GM12878 (cell line): ENCODE results near the gene STXBP5. TPM values are rescaled to one million over a fixed set of nuclear protein-coding genes. Genes with fewer than 3 reads are reported as not detected.

Experiments used
- ATAC-seq: fragments of 200-7000 bp; cut with Tn5 transposase; 3 replicates; pipeline ENCODE4 v1.9.1; 2020; ENCODE audit warnings: mild to moderate bottlenecking, moderate library complexity
- BruUV-seq: library from RNA; stranded (reverse); fragments of 400-500 nt; replicated peaks from 2 replicates; lab custom pipeline; 2021; lab: Mats Ljungman, UMichigan
- CTCF ChIA-PET: fragments of 300-600 bp; sonication (Branson Sonifier 250); formaldehyde crosslinking; extraction: SDS; loops from one replicate; lab custom pipeline; 2021; ENCODE audit warnings: inconsistent platforms; lab: Yijun Ruan, JAX
- POLR2A ChIA-PET: fragments of 350-600 bp; formaldehyde crosslinking; extraction: SDS; loops from one replicate; lab custom pipeline; 2021; ENCODE audit warnings: inconsistent platforms; lab: Charles Lee
- RAD21 ChIA-PET: fragments of 300-600 bp; sonication (Branson Sonifier 250); formaldehyde crosslinking; loops from one replicate; lab custom pipeline; 2023; ENCODE audit warnings: antibody characterized with exemption; ENCODE audit not compliant: unreplicated experiment; lab: Charles Lee
- SMC1A ChIA-PET: fragments of 300-600 bp; sonication (Branson Sonifier 250); formaldehyde crosslinking; loops from one replicate; lab custom pipeline; 2023; ENCODE audit not compliant: unreplicated experiment, uncharacterized antibody; lab: Charles Lee
- DNase-seq: peaks from one replicate; pipeline ENCODE4 v3.0.0-alpha.2; 2011; ENCODE audit warnings: low read depth, low spot score
- FAIRE-seq: peaks from 3 replicates; lab custom pipeline; 2011; peaks lifted over from hg19 to GRCh38; lab: Jason Lieb, UNC
- H2AFZ ChIP-seq: 2 replicates; pipeline ENCODE4 v1.6.0; 2011; ENCODE audit warnings: low read depth, low read length, control low read depth; ENCODE audit not compliant: control insufficient read depth
- H3K27ac ChIP-seq: 2 replicates; pipeline ENCODE4 v1.5.1; 2011; ENCODE audit warnings: control low read depth; ENCODE audit not compliant: control insufficient read depth, insufficient read depth
- H3K27me3 ChIP-seq, 2 experiments: replicated peaks in 1 of 2; 2 replicates each; pipeline versions ENCODE4 v1.6.0 to v1.6.1; 2011; ENCODE audit warnings: low read length in 1 of 2; ENCODE audit not compliant: control insufficient read depth in 2 of 2, insufficient read depth in 2 of 2
- H3K36me3 ChIP-seq, 2 experiments: 2 replicates each; pipeline ENCODE4 v1.5.1; 2011; ENCODE audit warnings: low read length in 1 of 2; ENCODE audit not compliant: control insufficient read depth in 2 of 2, insufficient read depth in 2 of 2
- H3K4me1 ChIP-seq: 2 replicates; pipeline ENCODE4 v1.6.1; 2011; ENCODE audit warnings: mild to moderate bottlenecking, low read length, moderate library complexity, mixed read lengths; ENCODE audit not compliant: control insufficient read depth, insufficient read depth
- H3K4me2 ChIP-seq: 2 replicates; pipeline ENCODE4 v1.6.0; 2011; ENCODE audit warnings: control low read depth; ENCODE audit not compliant: control insufficient read depth, insufficient read depth
- H3K4me3 ChIP-seq: fragments of 200-600 bp; sonication (generic); 2 replicates; pipeline ENCODE4 v1.5.1; 2016
- H3K79me2 ChIP-seq: 2 replicates; pipeline ENCODE4 v1.6.0; 2011; ENCODE audit warnings: low read length; ENCODE audit not compliant: control insufficient read depth, insufficient read depth
- H3K9ac ChIP-seq: 2 replicates; pipeline ENCODE4 v1.8.0; 2011; ENCODE audit warnings: low read length, control low read depth, mixed read lengths; ENCODE audit not compliant: control insufficient read depth, insufficient read depth
- H3K9me3 ChIP-seq: replicated peaks from 3 replicates; pipeline ENCODE4 v1.5.1; 2011; ENCODE audit warnings: mild to moderate bottlenecking, low read length; ENCODE audit not compliant: control insufficient read depth, insufficient read depth
- H4K20me1 ChIP-seq: 2 replicates; pipeline ENCODE4 v1.6.0; 2011; ENCODE audit not compliant: control insufficient read depth, insufficient read depth
- CREM ChIP-seq: IDR thresholded peaks from 2 replicates; pipeline ENCODE4 v1.6.1; 2014; ENCODE audit warnings: antibody characterized with exemption, low read depth
- LARP7 ChIP-seq: fragments of 450-650 bp; IDR thresholded peaks from 2 replicates; pipeline ENCODE4 v1.6.1; 2017; ENCODE audit warnings: mild to moderate bottlenecking
- NKRF ChIP-seq: fragments of 450-650 bp; conservative IDR thresholded peaks from 2 replicates; pipeline ENCODE4 v1.6.1; 2017; ENCODE audit warnings: mild to moderate bottlenecking, moderate library complexity
- PAX5 ChIP-seq: IDR thresholded peaks from 2 replicates; pipeline ENCODE4 v1.6.1; 2011; ENCODE audit warnings: low read depth, low read length, borderline replicate concordance
- PKNOX1 ChIP-seq: fragments of 450-650 bp; IDR thresholded peaks from 2 replicates; pipeline ENCODE4 v1.6.1; 2016; ENCODE audit warnings: mild to moderate bottlenecking
- WGBS: methylation state at CpG from one replicate; pipeline ENCODE4 v1.1.6; 2016; ENCODE audit warnings: low lambda C conversion rate; ENCODE audit not compliant: insufficient replicate concordance, insufficient coverage; ENCODE audit errors: missing lambda C conversion rate; 5-methylcytosine and 5-hydroxymethylcytosine counted together
- in situ Hi-C: fragments of 300-500 bp; cut with MboI; formaldehyde crosslinking; loops from 9 replicates; pipeline ENCODE4 v1.14.3; 2018; ENCODE audit warnings: mixed read lengths
- intact Hi-C: fragments of 100-400 bp; cut with micrococcal nuclease; formaldehyde crosslinking; loops from one replicate; pipeline ENCODE4 v1.14.2; 2022; ENCODE audit not compliant: unreplicated experiment
- polyA plus RNA-seq, 11 experiments: library from polyadenylated mRNA; depleted of rRNA in 4 of 11; unstranded in 6 of 11; stranded (reverse) in 5 of 11; fragments of >200 nt; fragmentation: Nextera tagmentation in 4 of 11; fragmentation: Illumina TruSeq in 1 of 11; extraction: Ambion mirVana in 4 of 11; extraction: Trizol in 1 of 11; gene quantifications; 1 replicate in 1 of 11; 2 replicates in 10 of 11; pipeline versions ENCODE4 v1.2.1 to v1.2.3, GENCODE V29; 2011 to 2016; ENCODE audit warnings: inconsistent platforms in 2 of 11, missing spikeins in 2 of 11, low read depth in 1 of 11
- total RNA-seq, 4 experiments: library from RNA; depleted of rRNA in 3 of 4; stranded (reverse); fragments of >200 nt in 3 of 4; fragmentation: Illumina TruSeq in 1 of 4; extraction: Trizol in 1 of 4; gene quantifications; 2 replicates each; pipeline versions ENCODE4 v1.2.1 to v1.2.3, GENCODE V29; 2013 to 2021

The STXBP5 gene
- total and polyA plus RNA-seq, 10 of the 15 experiments (the other 5 are each of a cell fraction or from before 2014, with no cell fraction given) = 1.4 to 13.2 (median 8.4) TPM

- no peak for DNase-seq
- ChIA-PET RAD21 (no interaction called here), POLR2A (no interaction called here), SMC1A (no interaction called here), CTCF (interaction anchor here (1.3 kb wide), 1 partner anchor 10 kb away, joined by 3 read pairs; no protein-coding TSS in a partner anchor)
- H3K9ac ChIP-seq = no peak overlapping the region
- in situ Hi-C loops (no loop called here), intact Hi-C loops (no loop called here)
- no peak overlapping the region for H3K4me3 ChIP-seq
- no peaks in the 10 kb centered on the region for H4K20me1 ChIP-seq
- no peaks in the 10 kb centered on the region for H3K4me1 ChIP-seq
- no peaks in the 10 kb centered on the region for H3K27me3 ChIP-seq
- no peaks in the 10 kb centered on the region for H3K36me3 ChIP-seq
- TF ChIP-seq NKRF (no peak), PKNOX1 (no peak)
- no peak overlapping the region for H3K4me2 ChIP-seq
- no peak for ATAC-seq
- H2AFZ ChIP-seq = no peak overlapping the region
- no peak overlapping the region for H3K27ac ChIP-seq
- FAIRE-seq = no peak
- H3K79me2 ChIP-seq = no peaks in the 10 kb centered on the region
- no TSS peak for BruUV-seq
- H3K9me3 ChIP-seq = no peaks in the 10 kb centered on the region
These were observed 167.1 kb downstream of the STXBP5 start for GRCh38 chr6:147371325-147371724.

- WGBS = 100% methylated on average over 1 of the region's 1 CpG
- H2AFZ ChIP-seq = no peak overlapping the region
- no peak for ATAC-seq
- no peak overlapping the region for H3K4me2 ChIP-seq
- CTCF ChIA-PET = interaction anchor here (1.1 kb wide), 1 partner anchor 11 kb away, joined by 4 read pairs; no protein-coding TSS in a partner anchor
- RAD21 ChIA-PET = no interaction called here
- H3K9me3 ChIP-seq = no peaks in the 10 kb centered on the region
- SMC1A ChIA-PET = interaction anchor here (0.6 kb wide), 1 partner anchor 857 kb away, joined by 3 read pairs; no protein-coding TSS in a partner anchor
- H3K27me3 ChIP-seq = no peaks in the 10 kb centered on the region
- H3K9ac ChIP-seq = no peak overlapping the region
- no peak for DNase-seq
- in situ Hi-C loops (no loop called here), intact Hi-C loops (no loop called here)
- POLR2A ChIA-PET = no interaction called here
- no TSS peak for BruUV-seq
- no peak overlapping the region for H3K4me3 ChIP-seq
- FAIRE-seq = no peak
- H3K27ac ChIP-seq = no peak overlapping the region
- TF ChIP-seq LARP7 (no peak), CREM (no peak), PAX5 (no peak)
- H3K36me3 ChIP-seq = no peaks in the 10 kb centered on the region
- H3K79me2 ChIP-seq = no peaks in the 10 kb centered on the region
- H4K20me1 ChIP-seq = no peaks in the 10 kb centered on the region
- no peaks in the 10 kb centered on the region for H3K4me1 ChIP-seq
These were observed 168.6 kb downstream of the STXBP5 start for GRCh38 chr6:147372806-147373205.
